HG03460 (cell line): Measurements from ENCODE around the gene MPP3.

ENCODE experiments used
- ATAC-seq: cut with Tn5 transposase; IDR thresholded peaks from one replicate; pipeline ENCODE4 v1.9.1; 2021; ENCODE audit not compliant: unreplicated experiment

Gene MPP3

DNA sequence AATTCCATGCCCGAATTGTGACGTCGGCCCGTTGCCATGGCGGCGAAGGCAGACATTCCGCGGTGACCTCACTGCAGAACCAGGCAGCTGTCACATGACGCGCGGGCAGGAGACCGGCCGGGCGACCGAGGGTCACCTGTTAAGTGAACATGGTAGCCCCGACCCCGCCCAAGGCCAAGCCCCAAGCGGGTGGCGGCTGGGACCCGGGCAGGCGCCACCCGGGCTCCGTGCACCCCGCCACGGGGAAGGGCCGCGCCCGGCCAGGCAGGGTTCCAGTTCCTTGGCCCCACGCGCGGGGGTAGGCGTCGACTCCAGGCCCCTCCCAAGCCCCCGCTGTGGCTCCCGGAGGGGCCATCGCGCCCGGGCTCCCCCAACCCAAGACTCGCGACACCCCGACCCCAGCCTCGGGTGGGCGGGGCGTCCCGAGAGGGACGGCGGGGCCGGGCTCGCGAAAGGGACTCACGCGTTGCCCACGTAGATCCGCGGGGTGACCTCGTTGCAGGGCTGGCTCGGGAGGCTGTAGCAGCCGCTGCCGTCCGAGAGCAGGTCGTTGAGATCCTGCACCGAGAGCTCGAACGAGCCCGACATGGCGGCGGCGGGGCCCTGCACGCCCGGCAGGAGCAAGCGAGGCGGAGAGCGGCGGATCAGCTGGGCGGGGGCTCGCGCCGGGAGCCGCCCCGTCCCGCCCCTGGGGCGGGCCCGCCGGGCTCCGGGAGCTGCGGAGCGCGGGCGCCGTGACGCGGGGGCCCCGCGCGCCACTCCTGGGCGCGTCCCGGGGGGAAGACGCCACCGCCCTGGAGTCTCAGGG, 54.4 kb downstream of the MPP3 start, which contains the start of gene DUSP3:
TSS of gene DUSP3 (minus strand) at position 641 of the 808 bp plus-strand sequence. CDS start at position 588, 53 bp downstream.
- ATAC-seq, result peak; percentile 87

DNA sequence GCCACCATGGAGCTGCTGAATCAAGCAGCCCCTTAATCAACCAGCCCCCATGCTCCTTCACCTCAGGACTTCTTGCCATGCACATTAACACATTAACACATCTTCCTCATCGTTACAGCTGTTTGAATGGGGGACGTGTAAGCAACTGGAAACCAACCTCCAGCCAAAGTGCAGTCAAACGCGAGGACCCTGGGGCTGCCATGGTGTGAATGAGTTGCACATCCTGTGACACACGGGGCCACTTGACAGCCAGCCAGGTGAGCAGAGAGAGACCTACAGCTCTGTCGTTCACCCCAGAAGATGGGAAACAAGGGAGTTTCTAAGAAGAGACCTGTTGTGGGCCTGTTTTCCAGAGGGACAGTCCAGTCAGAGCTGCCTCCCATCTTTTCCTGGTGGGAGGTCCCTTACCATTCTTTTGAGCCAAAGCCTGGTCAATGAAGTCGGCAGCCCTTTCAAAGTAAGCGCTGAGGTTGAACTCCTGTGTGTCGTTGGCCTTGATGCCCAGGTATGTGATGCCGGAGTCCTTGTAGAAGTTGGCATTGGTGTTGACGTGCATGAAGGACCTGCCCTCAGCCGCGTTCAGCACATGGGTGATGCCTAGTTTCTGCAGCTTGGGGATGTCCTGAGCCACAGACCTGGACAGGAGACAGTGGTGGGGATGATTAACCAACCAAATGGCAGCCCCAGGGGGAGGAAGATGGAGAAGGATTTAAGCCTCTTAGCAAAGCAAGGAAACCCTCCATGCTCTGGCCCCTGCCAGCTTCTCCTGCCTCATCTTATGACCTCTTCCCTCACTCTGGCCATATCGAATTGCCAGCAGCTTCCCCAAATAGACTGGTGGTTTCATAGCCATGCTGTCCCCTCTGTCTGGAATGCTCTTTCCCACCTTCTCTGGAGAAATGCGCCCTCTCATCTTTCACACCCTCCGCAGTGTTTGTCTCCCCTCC, 58.4 kb downstream of the MPP3 start:
- ATAC-seq, result no peak

DNA sequence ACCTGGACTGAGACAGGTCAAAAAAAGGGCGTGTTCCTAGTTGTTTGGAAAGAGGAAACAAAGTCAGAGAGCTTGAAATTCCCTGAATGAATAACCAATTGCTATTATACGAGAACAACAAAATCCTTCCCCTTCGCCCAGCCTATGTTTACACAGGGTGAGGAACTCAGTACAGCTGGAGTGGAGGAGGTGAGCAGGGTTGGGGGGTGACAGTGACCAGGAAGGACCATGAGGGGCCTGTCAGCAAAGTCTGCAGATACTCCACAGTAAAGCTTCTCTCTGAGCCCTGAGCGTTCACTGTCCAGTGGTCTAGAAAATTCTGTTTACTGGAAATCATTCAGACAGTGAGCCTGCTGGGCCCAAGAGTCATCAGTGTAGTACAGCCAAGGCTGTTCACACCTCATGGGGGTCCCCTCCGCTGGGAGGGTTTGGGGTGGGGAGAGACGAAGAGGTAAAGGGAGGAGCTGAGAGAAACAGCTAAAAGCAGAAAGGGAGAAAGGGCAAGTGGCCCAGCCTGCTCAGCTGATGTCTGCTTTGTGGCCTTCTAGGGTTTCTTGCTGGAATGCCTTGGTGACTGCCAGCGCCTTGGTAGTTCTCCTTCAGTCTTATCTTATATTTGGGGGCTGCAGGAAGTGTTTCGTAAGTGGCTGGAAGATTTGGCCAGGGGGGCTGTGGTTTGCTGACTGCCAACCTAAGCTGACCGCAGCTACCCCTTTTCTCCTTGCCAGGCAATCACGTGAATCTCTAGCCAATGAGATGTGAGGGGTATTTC, 59.9 kb downstream of the MPP3 start:
- no peak for ATAC-seq

DNA sequence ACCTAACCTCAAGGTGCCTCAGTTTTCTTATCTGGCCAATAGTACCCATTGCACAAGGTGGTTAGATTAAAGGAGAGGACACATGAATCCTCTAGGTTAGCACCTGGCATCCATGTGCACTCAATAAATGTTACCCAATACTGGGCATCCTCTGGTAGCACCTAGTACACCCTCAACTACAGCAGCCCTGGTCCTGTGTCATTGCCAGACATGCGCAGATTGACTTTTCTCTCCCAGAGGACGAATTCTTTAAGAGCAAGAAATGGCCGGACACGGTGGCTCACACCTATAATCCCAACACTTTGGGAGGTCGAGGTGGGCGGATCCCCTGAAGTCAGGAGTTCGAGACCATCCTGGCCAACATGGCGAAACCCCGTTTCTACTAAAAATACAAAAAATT, 61.5 kb downstream of the MPP3 start:
- no peak for ATAC-seq

GRCh38 chr17:43770957-43771356, 62.0 kb downstream of the MPP3 start:
- ATAC-seq, result no peak

DNA sequence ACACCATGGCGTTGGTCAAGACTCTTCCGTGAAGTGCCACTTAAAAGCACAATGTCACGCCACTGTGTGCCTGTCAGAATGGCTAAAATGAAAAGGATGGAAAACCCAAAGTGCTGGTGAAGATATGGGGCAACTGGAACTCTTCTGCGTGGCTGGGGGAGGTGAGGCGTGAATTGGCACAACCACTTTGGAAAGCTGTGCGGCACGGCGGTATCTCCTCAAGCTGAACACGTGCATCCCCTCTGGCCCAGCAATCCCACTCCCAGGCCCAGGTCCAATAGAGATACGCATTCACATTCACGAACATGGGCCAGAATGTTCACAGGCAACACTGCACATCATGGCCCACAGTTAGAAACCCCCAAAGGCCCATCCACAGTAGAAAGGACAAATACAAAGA, 63.1 kb downstream of the MPP3 start:
- no peak for ATAC-seq

DNA sequence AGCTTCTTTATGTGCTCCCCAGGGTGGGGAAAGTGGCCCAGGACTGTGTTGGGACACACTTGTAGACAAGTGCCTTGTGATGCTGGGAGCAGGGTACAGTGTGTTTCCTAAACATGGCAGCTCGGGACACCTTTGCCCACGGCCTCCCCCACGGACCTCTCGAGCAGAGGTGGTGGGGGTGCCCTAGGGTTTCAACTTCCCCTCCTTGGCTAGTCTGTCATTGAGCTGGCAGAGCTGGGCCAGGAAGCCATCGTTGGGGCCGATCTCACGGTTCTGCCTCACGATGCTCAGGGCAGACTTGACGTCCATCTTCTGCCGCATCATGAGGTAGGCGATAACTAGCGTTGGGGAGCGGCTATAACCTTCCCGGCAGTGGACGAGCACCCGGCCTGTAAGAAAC, 63.5 kb downstream of the MPP3 start:
- ATAC-seq, result no peak

- no peak for ATAC-seq
Measured at GRCh38 chr17:43768943-43769342, 64.0 kb downstream of the MPP3 start.

GRCh38 chr17:43768382-43768781, 64.6 kb downstream of the MPP3 start:
- ATAC-seq, result no peak

- ATAC-seq, result no peak
Measured at GRCh38 chr17:43767713-43768059, 65.3 kb downstream of the MPP3 start.

- no peak for ATAC-seq
Measured at GRCh38 chr17:43767053-43767712, 65.8 kb downstream of the MPP3 start.

- no peak for ATAC-seq
Measured at GRCh38 chr17:43766413-43767052, 66.4 kb downstream of the MPP3 start.

DNA sequence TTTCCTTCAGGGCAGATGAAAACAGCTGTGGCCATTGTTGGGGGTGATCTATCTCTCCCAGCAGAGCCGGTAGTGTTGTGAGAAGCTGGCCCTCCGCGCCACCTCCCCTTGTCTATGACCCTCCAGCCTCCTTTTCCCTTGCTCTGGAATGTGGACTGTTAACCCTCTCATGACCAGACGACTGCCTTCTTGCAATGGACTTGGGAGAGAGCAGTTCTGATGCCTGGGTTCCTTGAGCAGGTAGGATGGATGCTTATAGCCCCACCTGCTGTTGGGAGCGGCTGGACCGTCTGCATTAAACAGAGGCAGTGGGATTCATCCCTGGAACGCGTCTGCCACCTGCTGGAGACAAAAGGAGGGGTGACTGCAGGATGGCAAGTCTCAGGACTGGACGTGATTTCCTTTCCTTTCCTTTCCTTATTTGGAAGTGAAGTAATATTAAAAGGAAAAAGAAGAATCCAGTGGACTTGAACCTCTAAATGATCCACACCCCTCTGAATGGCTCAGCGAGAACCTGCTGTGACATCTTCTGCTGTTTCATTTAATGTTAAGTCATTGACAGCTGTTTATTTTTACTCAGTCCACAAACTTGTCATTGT, 72.6 kb downstream of the MPP3 start:
- no peak for ATAC-seq

GRCh38 chr17:43759836-43760235, 73.1 kb downstream of the MPP3 start:
- ATAC-seq, result no peak

DNA sequence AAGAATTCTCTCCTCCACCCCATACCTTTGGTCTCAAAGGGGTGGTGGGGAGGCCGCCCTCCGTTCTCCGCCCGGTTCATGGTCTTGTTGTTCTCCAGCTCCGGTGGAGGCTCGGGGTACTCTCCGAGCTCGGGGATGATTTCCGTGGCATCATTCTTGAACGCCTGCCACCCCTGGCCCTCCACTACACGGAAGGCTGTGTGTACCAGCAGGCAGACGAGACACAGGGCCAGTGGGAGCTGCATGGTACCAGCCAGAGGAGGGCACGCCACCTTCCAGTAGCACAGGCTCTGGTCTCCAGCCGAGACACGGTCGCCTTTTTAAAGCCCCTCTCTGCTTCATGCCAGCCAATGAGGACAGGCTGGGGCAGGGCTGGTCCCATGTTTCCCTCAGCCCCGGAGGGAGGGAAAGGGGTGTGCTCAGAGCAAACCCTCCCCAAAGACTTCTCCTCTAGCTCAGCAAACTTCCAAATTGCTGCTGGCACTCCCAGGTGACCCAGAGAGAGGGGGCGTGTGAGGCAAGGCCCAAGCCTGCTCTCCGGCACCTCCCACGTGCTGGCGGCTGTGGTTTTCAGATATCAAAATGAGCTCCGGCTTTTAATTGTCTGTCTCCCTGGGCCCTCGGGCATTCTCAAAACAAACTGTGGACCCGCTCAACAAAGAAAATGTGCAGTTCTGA, 74.3 kb downstream of the MPP3 start, which contains the start of gene SOST:
TSS of gene SOST (minus strand) at position 295 of the 678 bp plus-strand sequence. CDS start at position 245, 50 bp downstream.
- no peak for ATAC-seq

DNA sequence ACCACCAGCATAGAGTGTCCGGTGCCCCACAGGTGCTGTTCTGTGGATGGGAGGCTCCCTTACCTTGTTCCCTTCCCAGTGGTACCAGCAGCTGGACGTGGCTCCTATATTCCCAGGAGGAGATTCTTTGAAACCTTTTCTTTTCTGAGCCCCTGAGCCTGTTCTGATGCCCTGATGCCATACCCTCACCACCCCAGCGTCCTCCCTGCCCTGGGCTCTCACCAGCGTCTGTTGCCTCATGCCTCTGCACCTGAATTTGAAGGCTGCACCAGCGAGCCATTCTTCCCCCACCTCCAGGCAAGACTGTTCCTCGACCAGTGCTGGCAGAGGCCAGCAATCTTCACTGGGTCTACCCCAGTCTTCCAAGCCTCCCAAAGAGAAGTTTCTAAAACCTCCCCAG, 74.9 kb downstream of the MPP3 start:
- no peak for ATAC-seq

GRCh38 chr17:43757171-43757660, 75.7 kb downstream of the MPP3 start:
- no peak for ATAC-seq

- ATAC-seq, result no peak
Measured at GRCh38 chr17:43756201-43756600, 76.7 kb downstream of the MPP3 start.

- ATAC-seq, result no peak
Measured at GRCh38 chr17:43755389-43755875, 77.5 kb downstream of the MPP3 start.
